Activated CD8-positive, alpha-beta memory T cell treated with anti-CD3 and anti-CD28 coated beads for 24 hours (primary cell): ENCODE measurements around the gene ESD.

Experiments used
- DNase-seq: peaks from one replicate; pipeline ENCODE4 v3.0.0-alpha.2; 2020

Gene ESD

GRCh38 chr13:46743191-46743590 lies 53.8 kb downstream of the ESD start:
- no peak for DNase-seq

- no peak for DNase-seq
These were observed 57.4 kb downstream of the ESD start for GRCh38 chr13:46739447-46740098.

GRCh38 chr13:46738766-46739165 lies 58.2 kb downstream of the ESD start:
- DNase-seq = no peak

GRCh38 chr13:46738055-46738454 lies 58.9 kb downstream of the ESD start:
- DNase-seq = no peak

- no peak for DNase-seq
These were observed 60.2 kb downstream of the ESD start for GRCh38 chr13:46736541-46737310.

GRCh38 chr13:46735425-46735824 lies 61.5 kb downstream of the ESD start:
- no peak for DNase-seq

GRCh38 chr13:46731535-46731934 lies 65.4 kb downstream of the ESD start:
- DNase-seq = no peak

GRCh38 chr13:46728777-46729176 lies 68.2 kb downstream of the ESD start:
- DNase-seq = no peak

GRCh38 chr13:46726347-46726746 lies 70.6 kb downstream of the ESD start:
- no peak for DNase-seq
